CD4-positive, alpha-beta T cell treated with Interleukin-6 at 100 ng/mL for 8 hours (primary cell): ENCODE measurements around the gene INPP5A.

ENCODE experiments used
- DNase-seq: peaks from one replicate; pipeline ENCODE4 v3.0.0-alpha.2; 2020; ENCODE audit warnings: mixed read lengths, low spot score

The INPP5A gene

GRCh38 chr10:132615341-132616169 lies 78.0 kb downstream of the INPP5A start:
- no peak for DNase-seq

- DNase-seq, result peak; percentile 33
Measured at GRCh38 chr10:132616170-132616995, 78.8 kb downstream of the INPP5A start.

- no peak for DNase-seq
Measured at GRCh38 chr10:132616996-132617736, 79.6 kb downstream of the INPP5A start.

- no peak for DNase-seq
Measured at GRCh38 chr10:132617737-132618052, 80.1 kb downstream of the INPP5A start.

- DNase-seq, result no peak
Measured at GRCh38 chr10:132618158-132618919, 80.8 kb downstream of the INPP5A start.

GRCh38 chr10:132619927-132620326 lies 82.3 kb downstream of the INPP5A start:
- DNase-seq, result no peak

- DNase-seq, result no peak
Measured at GRCh38 chr10:132624061-132624846, 86.7 kb downstream of the INPP5A start.

GRCh38 chr10:132624847-132625471 lies 87.4 kb downstream of the INPP5A start:
- no peak for DNase-seq

- no peak for DNase-seq
Measured at GRCh38 chr10:132626019-132626760, 88.6 kb downstream of the INPP5A start.

- DNase-seq, result no peak
Measured at GRCh38 chr10:132626761-132627665, 89.4 kb downstream of the INPP5A start.

- DNase-seq, result no peak
Measured at GRCh38 chr10:132627666-132628531, 90.3 kb downstream of the INPP5A start.

GRCh38 chr10:132628966-132629900 lies 91.6 kb downstream of the INPP5A start:
- no peak for DNase-seq

- no peak for DNase-seq
Measured at GRCh38 chr10:132630156-132630555, 92.6 kb downstream of the INPP5A start.

- DNase-seq, result no peak
Measured at GRCh38 chr10:132630666-132631337, 93.2 kb downstream of the INPP5A start.

GRCh38 chr10:132631338-132631735 lies 93.8 kb downstream of the INPP5A start:
- DNase-seq, result no peak

GRCh38 chr10:132632091-132632561 lies 94.5 kb downstream of the INPP5A start:
- DNase-seq, result no peak
